Stimulated activated naive CD4-positive, alpha-beta T cell (primary cell): ENCODE results near the gene C11orf65.

Experiments used
- DNase-seq, 6 experiments: peaks; one replicate each; lab custom pipeline; 2025; lab: John Stamatoyannopoulos, UW

The C11orf65 gene

DNA sequence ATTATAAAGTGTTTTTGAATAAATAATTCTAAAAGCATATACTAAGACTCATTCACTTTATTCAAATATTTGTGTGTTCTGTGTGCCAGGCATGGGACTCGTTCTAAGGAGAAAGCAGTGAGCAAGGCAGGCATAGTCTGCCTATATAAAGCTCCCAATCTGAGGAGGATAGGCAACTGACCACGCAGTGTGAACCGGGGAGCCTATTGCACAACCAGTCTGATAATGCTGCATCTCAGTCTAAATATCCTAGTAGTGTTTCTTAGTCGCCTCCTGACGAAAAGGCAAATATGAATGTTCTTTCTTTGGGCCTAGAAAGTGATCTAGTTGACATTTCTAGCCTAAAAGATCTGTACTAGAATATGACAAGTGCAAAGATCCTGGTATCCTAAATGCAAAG lies 98.3 kb downstream of the C11orf65 start:
- no peak for DNase-seq

DNA sequence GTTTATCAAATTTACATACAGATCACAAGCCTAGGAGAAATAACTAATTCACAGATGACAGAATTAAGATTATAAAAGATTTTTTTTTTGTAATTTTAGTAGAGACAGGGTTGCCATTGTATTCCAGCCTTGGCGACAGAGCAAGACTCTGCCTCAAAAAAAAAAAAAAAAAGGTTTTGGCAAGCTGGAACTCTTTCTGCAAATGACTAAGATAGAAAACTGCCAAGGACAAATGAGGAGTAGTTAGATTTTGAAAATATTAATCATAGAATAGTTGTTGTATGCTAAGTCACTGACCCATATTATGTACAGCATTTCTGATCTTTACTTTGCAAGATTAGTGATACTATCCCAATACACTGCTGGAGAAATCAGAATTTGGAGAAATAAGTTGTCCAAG lies 99.2 kb downstream of the C11orf65 start:
- DNase-seq: no peak

DNA sequence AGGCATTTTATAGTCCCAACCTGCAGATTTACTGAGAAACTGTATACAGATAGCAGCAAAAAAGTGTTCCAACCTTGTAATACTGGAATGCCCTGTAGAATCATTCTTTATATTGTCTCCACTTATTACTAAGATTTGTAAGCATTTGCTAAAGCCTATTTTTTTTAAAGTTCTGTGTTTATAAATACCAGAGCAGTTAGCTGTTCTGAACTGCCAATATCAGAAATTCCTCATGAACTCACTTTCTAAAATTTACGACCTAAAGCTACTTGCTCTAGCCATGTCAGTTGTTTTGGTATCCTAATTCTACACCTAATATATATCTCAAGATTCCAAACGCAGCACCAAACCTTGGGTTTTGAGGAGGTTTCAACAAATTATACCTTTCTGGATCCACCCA lies 103.2 kb downstream of the C11orf65 start:
- no peak for DNase-seq

DNA sequence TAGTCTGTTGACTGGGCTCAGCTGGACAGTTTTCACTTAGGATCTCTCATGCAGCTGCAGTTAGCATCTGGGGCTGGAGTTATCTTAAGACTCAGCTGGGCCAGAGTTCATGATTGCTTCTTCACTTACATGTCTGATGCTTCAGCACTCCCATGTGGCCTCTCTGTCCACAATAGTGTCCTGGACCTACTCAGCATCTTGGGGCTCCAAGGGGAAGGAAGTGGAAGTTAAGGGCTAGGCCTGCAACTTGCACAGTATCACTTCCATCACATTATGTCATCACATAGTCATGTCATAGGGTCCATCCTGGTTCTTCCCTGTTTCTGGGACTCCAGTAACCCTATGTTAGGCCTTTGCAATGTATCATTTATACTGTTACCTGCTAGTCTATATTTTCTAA lies 115.9 kb downstream of the C11orf65 start:
- no peak for DNase-seq

DNA sequence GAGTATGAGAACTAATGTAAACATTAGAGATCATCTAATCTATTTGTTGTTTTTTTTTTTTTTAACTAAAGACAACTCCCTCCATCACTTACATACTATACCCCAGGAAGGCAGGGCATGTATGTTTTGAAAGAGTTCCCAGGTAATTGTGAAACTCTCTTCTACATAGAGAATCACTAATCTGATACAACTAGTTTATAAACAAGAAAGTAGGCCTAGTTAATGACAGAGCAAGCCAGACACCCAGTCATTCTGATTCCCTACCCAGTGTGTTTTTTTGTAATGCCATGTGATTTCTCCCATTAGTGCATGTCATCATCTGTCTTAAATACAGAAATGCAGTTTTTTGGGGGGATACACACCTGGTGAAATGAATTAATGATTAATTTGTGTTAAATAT lies 120.9 kb downstream of the C11orf65 start:
- no peak for DNase-seq

DNA sequence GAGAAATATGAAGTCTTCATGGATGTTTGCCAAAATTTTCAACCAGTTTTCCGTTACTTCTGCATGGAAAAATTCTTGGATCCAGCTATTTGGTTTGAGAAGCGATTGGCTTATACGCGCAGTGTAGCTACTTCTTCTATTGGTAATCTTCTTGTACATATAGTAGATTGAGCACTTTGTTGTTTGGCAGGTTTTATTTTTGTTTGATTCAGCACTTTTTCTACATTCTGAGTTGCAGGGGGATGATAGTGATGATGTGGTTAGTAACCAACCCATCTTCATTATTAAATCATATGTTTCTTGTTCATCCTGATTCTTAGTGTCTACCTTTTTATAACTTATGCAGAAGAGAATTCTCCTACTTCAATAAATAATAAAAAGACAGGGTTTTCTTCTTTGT lies 121.6 kb downstream of the C11orf65 start:
- DNase-seq: no peak

DNA sequence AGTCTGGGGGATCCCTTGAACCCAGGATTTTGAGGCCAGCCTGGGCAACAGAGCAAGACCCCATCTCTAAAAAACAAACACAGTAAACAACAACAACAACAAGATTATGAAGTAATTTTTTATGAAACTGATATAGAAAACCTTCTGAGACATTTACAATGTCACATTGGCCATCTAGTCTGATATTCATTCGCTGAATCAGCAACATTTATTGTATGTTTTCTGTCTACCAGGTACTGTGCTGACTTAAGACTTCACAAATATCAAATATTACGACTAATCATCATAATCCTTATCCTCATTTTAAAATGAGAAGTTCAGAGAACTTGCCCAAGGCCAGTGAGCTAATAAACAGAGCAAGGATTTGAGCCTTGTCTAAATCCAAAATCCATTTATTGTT lies 123.6 kb downstream of the C11orf65 start:
- no peak for DNase-seq

DNA sequence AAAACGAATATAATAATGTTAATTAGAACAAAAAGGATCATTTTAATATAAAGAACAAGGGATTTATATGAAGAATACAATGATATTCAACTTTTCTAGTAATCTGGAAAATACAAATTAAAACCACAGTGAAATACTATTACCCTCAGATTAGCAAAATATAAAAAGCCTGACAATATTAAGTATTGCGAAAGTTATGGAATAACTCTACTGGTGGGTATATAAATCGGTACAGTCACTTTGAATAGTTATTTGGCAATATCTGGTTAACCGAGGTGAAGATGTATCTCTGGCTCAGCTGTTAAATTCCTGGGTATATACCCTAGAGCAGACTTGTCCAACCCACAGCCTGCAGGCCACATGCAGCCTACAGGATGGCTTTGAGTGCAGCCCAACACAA lies 125.7 kb downstream of the C11orf65 start:
- no peak for DNase-seq

DNA sequence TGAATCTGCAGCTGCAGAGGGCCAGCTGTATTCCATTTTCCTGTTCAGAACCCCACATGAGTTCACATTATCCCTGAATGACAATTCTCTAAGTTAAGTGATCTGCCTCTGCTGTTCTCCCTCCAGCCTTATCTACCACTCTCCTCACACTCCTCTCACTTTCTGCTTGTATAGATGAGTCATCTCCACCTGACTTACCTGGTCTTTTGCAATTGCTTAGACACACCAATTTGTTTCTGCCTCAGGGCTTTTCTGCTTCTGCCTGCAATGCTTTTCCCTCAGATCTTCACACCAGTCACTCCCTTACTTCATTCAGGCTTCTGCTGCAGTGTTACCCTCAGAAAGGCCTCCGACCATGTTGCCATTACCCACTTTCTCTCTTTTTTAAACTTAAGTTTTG lies 126.4 kb downstream of the C11orf65 start:
- DNase-seq: no peak

DNA sequence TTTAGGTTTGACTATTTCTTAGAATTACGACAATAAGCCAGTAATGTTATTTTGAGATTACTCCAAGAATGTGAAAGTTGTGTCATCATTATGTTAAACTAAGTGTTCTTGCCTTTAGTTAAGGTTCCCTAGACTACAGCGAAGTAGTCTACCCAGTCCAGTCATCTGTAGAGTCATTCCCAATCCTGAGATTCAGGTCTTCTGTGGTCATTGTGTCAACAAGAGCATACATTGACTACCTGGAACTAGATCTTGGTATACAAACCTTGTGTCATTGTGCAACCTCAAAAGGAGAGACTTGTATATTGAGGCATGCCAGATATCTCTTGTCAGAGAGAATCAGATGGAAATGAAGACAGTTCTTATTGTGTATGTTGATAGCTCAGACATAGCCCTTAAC lies 128.6 kb downstream of the C11orf65 start:
- no peak for DNase-seq

DNA sequence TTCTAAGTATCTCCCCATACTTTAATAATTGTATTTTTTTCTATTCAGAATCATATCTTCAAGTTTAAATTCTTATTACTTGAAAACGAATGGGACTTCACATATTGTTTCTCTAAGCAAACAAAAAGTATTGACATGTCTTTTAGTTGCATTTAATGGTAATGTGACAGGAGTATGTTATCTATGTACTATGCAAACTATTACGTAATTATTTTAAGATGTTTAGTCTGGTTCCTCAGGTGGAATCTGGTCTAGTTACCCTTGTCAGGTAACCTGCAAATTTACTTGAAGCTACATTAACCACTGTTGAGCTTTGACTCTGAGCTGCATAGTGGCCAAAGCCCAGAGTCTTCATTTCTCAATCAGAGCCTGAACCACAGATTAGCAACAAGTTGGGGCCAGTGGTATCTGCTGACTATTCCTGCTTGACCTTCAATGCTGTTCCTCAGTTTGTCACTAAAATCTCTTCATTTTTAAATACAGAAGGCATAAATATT lies 133.9 kb downstream of the C11orf65 start:
- DNase-seq: no peak
